Activated T-helper 2 cell treated with anti-CD3 and anti-CD28 coated beads, Interferon-gamma antibody, Interleukin-2, Interleukin-4, amounts not matched to agents 10 μg/mL and 5 μg/mL and 100 μg/mL, durations not matched to agents 14 hours and 24 hours and 36 hours (primary cell): ENCODE results near the gene THBS4. TPM values are rescaled to one million over a fixed set of nuclear protein-coding genes. Genes with fewer than 3 reads are reported as not detected.
A peak's percentile ranks its signal among the peaks of the same experiment; 100 is the strongest.
"Not testable (repeated sequence)": the region's sequence is repeated elsewhere in the genome, so short reads cannot be mapped to it uniquely, and the experiment has no call there.

Experiments
- DNase-seq: peaks from one replicate; pipeline ENCODE4 v3.0.0; 2021; ENCODE audit warnings: low spot score
- H3K27ac Mint-ChIP-seq: one replicate; pipeline ENCODE4 v1.8.0; 2021; ENCODE audit warnings: mixed read lengths
- H3K27me3 Mint-ChIP-seq: one replicate; pipeline ENCODE4 v1.8.0; 2021; ENCODE audit warnings: low read depth, mixed read lengths
- H3K36me3 Mint-ChIP-seq: one replicate; pipeline ENCODE4 v1.8.0; 2021; ENCODE audit warnings: low read depth, mixed read lengths
- H3K4me1 Mint-ChIP-seq: one replicate; pipeline ENCODE4 v1.8.0; 2021; ENCODE audit warnings: low read depth, mixed read lengths
- H3K4me3 Mint-ChIP-seq: one replicate; pipeline ENCODE4 v1.8.0; 2021; ENCODE audit warnings: low read depth, mild to moderate bottlenecking, moderate library complexity, mixed read lengths
- H3K9me3 Mint-ChIP-seq: one replicate; pipeline ENCODE4 v1.8.0; 2021; ENCODE audit warnings: mixed read lengths
- intact Hi-C: fragments of 100-400 bp; cut with micrococcal nuclease; formaldehyde crosslinking; loops from one replicate; pipeline ENCODE4 v1.15.1; 2023
- total RNA-seq: library from RNA; stranded (reverse); gene quantifications from 2 replicates; pipeline ENCODE4 v1.2.3, GENCODE V29; 2022

THBS4 gene
- total RNA-seq, 1 donor from 2014 or later: 1.1 TPM

DNA sequence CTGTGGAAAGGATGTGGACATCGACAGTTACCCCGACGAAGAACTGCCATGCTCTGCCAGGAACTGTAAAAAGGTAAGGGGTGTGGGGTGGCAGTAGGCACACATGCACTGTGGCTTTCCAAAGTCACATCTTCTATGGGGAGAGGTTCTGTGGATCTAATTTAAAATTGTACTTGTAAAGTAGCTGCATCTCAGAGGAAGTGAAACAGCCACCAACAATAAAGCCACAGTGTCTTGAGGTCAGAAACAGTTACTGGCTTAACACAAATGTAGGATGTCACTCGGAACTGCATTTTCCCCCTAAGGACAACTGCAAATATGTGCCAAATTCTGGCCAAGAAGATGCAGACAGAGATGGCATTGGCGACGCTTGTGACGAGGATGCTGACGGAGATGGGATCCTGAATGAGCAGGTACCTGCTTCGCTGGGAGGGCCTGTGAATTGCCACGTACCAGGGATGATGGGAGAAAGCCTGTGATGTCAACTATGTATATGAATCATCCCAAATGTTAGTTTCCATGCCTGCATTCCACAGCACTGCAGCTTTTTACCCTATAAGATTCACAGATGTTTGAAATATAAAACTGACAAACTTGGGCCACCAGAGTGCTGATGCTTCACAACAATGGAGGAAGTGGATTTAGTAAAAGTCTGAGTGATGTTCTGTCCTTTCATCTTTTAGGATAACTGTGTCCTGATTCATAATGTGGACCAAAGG, 35.3 kb downstream of the THBS4 start:
- intact Hi-C loops: no loop called here
- H3K4me3 Mint-ChIP-seq: no peak overlapping the region
- peak overlapping the region; percentile 35 for H3K27ac Mint-ChIP-seq
- no peaks in the 10 kb centered on the region for H3K27me3 Mint-ChIP-seq
- no peak for DNase-seq
- H3K36me3 Mint-ChIP-seq: no peaks in the 10 kb centered on the region
- no peaks in the 10 kb centered on the region for H3K9me3 Mint-ChIP-seq
- H3K4me1 Mint-ChIP-seq: peaks cover 19% of the 10 kb centered on the region

DNA sequence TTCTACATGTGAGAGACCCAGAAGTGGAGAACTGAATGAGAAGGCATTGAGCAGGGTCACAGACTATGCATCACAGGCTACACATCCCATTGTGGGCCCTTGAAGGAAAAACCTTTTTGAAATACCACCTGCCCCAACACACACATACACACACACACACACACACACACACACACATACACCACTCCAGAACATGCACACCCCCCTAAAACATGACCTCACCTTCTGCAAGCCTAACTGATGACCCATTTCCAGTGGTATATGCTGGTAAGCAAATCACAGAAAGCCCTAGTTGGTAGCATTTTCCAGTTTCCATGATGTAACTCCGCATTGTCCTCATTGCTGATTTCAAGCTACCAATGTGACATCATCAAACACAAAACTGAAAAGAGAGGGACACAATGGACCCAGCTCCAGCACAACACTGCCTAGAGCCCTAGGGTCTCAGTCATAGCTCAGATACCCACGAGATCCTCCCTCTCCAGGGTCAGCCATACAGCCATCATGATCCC, 36.4 kb downstream of the THBS4 start:
- no peaks in the 10 kb centered on the region for H3K27me3 Mint-ChIP-seq
- H3K4me1 Mint-ChIP-seq: peaks cover 19% of the 10 kb centered on the region
- H3K36me3 Mint-ChIP-seq: no peaks in the 10 kb centered on the region
- no peak overlapping the region for H3K27ac Mint-ChIP-seq
- no peak overlapping the region for H3K4me3 Mint-ChIP-seq
- intact Hi-C loops: no loop called here
- DNase-seq: no peak
- no peaks in the 10 kb centered on the region for H3K9me3 Mint-ChIP-seq

DNA sequence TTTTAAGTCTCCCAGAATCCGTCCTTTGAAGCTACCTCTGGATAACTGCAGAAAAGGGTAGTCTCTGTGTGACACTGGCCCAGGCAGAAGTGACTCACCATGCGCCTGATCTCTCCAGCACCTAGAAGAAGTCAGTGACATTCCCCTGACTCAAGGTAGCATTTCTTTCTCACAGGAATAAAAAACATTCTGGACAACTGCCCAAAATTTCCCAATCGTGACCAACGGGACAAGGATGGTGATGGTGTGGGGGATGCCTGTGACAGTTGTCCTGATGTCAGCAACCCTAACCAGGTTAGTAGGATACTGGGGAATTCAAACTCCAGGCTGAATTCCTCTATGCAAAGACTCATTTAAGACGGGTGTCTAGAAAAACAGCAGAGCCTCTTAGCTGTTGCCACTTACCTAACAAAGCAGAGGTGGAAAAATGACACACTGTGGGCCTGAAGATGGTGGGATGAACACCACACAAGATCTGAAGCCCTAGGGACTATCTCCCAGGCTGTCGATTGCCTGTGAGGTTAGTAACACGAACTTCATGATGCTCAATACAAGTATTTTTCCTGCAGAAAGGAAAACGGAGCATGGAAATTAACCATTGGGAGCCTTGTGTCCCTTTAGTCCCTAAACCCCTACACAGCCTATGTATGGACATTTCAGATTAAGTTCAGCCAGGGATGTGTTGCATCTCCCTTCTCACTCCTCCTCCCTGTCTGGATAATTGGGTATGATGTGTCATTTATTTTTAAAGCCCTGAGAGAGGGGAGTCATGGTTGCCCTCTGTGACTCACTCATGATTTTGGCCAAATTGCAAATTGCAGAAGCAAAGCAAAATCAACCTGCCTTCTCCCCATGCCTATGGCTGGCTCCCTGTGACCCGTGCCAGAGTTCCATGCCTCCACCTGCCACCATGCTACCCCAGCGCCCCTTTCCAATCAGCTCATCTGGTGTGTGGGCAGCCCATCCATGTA, 37.2 kb downstream of the THBS4 start:
- H3K27ac Mint-ChIP-seq: no peak overlapping the region
- H3K4me1 Mint-ChIP-seq: peaks cover 19% of the 10 kb centered on the region
- no peak for DNase-seq
- H3K27me3 Mint-ChIP-seq: no peaks in the 10 kb centered on the region
- H3K9me3 Mint-ChIP-seq: no peaks in the 10 kb centered on the region
- H3K36me3 Mint-ChIP-seq: no peaks in the 10 kb centered on the region
- no peak overlapping the region for H3K4me3 Mint-ChIP-seq
- intact Hi-C loops: no loop called here

DNA sequence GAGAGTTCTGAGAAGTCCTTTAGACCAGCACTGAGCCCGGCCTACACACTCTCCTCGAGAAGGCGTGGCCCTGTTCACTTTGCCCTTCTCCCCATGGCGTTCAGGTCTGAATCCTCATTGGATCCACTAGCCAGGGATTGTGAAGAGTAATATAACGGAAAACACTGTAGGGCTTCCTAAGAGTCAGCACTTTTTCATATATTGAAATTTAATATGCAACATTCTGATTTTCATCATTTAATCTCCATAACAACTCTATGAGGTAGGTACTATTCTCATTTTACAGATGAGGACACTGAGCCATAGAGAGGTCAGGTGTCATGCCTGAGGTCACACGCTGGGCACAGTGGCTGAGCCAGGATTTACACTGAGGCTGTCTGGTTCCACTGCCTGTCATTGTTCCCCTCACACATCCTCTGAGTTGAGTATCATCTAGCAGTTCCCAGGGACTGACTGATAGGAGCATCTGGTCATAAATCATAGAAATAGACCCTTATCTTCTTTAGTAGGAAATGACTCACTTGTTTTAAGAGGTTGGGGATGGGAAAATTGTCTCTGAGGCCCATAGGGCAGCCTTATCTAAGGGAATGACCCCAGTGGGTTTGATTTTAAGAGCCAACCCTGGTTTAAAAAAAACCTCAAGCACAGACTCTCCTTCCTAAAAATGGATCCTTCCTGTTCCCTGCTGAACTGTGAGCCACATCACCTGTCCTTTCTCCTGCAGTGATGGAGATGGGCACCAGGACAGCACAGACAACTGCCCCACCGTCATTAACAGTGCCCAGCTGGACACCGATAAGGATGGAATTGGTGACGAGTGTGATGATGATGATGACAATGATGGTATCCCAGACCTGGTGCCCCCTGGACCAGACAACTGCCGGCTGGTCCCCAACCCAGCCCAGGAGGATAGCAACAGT, 41.2 kb downstream of the THBS4 start:
- no peak overlapping the region for H3K27ac Mint-ChIP-seq
- intact Hi-C loops: no loop called here
- no peaks in the 10 kb centered on the region for H3K4me1 Mint-ChIP-seq
- H3K9me3 Mint-ChIP-seq: no peaks in the 10 kb centered on the region
- no peaks in the 10 kb centered on the region for H3K36me3 Mint-ChIP-seq
- H3K4me3 Mint-ChIP-seq: no peak overlapping the region
- H3K27me3 Mint-ChIP-seq: no peaks in the 10 kb centered on the region
- DNase-seq: no peak

DNA sequence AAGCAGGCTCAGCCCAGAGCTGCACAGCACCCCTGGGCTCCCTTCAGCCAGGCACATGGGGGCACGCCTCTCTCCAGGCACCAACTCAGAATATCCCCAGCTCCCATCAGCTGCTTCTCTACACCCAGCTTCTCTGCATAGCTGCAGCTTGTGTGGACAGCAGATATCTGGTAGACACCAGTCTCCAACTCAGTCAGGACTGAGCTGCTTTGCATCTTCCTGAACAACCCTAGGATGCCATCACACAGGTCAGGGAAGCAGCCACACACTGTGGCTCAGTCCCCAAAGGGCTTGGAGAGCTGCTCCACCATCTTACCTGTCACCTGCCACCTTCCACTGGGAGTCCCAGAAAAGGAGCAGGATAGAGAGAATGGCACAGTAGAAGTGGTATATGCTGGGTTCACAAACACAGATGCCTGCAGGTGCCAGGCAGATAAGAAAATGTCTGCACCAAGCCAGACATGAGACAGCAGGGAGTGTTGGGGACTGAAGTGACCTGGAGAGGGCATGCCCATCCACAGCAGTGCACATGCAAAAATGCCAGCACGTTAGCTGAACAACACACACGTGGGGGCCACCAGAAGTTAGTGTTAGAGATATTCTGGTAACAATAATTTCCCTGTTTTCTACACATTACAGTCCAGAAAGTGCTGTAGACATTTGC, 42.0 kb downstream of the THBS4 start:
- no peak overlapping the region for H3K4me3 Mint-ChIP-seq
- H3K27ac Mint-ChIP-seq: no peak overlapping the region
- DNase-seq: no peak
- no peaks in the 10 kb centered on the region for H3K36me3 Mint-ChIP-seq
- no peaks in the 10 kb centered on the region for H3K27me3 Mint-ChIP-seq
- intact Hi-C loops: no loop called here
- no peaks in the 10 kb centered on the region for H3K9me3 Mint-ChIP-seq
- no peaks in the 10 kb centered on the region for H3K4me1 Mint-ChIP-seq

DNA sequence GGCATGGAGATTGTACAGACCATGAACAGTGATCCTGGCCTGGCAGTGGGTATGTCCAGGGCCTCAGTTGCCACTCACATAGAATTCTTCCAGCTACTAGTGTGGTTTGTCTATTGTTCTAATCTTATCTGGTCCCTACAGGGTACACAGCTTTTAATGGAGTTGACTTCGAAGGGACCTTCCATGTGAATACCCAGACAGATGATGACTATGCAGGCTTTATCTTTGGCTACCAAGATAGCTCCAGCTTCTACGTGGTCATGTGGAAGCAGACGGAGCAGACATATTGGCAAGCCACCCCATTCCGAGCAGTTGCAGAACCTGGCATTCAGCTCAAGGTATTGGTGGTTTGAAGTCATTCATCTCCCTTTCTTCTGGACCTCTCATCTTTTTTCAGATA, 43.8 kb downstream of the THBS4 start:
- DNase-seq: no peak
- no peak overlapping the region for H3K4me3 Mint-ChIP-seq
- H3K9me3 Mint-ChIP-seq: no peaks in the 10 kb centered on the region
- intact Hi-C loops: no loop called here
- H3K27ac Mint-ChIP-seq: no peak overlapping the region
- peaks cover 7% of the 10 kb centered on the region for H3K4me1 Mint-ChIP-seq
- no peaks in the 10 kb centered on the region for H3K27me3 Mint-ChIP-seq
- no peaks in the 10 kb centered on the region for H3K36me3 Mint-ChIP-seq

DNA sequence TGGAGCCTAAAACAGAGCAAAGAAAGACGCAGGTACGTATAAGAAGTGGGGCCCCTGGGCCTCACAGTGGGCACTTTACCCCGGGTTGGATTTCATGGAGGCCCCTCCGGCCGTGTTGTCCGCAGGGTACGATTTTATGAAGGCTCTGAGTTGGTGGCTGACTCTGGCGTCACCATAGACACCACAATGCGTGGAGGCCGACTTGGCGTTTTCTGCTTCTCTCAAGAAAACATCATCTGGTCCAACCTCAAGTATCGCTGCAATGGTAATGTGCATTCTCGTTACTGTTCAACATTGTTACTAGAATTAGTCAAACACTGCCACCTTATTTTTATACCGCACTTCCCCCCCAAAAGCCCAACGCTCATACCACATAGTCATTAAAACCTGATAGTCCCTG, 47.1 kb downstream of the THBS4 start:
- peaks cover 7% of the 10 kb centered on the region for H3K4me1 Mint-ChIP-seq
- no peak for DNase-seq
- H3K27ac Mint-ChIP-seq: no peak overlapping the region

DNA sequence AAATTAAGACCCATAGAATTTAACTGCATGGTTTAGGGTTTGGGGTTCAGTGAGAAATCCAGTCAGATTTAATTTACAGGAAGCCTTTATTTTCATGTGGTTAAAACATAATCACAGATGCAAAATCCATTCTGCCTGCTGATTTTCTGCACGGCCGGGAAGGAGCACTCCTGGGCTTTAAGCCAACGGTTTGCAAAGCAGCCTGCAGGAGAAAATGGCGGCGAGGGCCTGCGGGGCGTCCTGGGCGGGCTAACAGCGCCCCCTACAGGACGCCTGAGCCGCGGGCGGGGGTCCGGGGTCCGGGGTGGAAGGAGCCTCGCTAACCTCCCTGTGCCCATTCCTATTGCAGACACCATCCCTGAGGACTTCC, 47.6 kb downstream of the THBS4 start:
- intact Hi-C loops: loop anchor here (1.0 to 10.0 kb wide), 6 partner anchors 92 to 1058 kb away; partner anchors contain the start of gene MTX3
- Mint-ChIP-seq H3K4me3 (peak overlapping the region; percentile 72), H3K27ac (peak overlapping the region; percentile 50), H3K27me3 (peaks cover 4% of the 10 kb centered on the region), H3K36me3 (no peaks in the 10 kb centered on the region), H3K4me1 (peaks cover 7% of the 10 kb centered on the region), H3K9me3 (no peaks in the 10 kb centered on the region)
- DNase-seq: peak; percentile 52

More for the DNA sequence above, 47.1 kb downstream of the THBS4 start:
- Mint-ChIP-seq H3K4me3 (no peak overlapping the region), H3K27me3 (peaks cover 4% of the 10 kb centered on the region), H3K36me3 (no peaks in the 10 kb centered on the region), H3K9me3 (no peaks in the 10 kb centered on the region)
- intact Hi-C loops: loop anchor here (2.0 to 10.0 kb wide), 3 partner anchors 91 to 1057 kb away; partner anchors contain the start of gene MTX3

DNA sequence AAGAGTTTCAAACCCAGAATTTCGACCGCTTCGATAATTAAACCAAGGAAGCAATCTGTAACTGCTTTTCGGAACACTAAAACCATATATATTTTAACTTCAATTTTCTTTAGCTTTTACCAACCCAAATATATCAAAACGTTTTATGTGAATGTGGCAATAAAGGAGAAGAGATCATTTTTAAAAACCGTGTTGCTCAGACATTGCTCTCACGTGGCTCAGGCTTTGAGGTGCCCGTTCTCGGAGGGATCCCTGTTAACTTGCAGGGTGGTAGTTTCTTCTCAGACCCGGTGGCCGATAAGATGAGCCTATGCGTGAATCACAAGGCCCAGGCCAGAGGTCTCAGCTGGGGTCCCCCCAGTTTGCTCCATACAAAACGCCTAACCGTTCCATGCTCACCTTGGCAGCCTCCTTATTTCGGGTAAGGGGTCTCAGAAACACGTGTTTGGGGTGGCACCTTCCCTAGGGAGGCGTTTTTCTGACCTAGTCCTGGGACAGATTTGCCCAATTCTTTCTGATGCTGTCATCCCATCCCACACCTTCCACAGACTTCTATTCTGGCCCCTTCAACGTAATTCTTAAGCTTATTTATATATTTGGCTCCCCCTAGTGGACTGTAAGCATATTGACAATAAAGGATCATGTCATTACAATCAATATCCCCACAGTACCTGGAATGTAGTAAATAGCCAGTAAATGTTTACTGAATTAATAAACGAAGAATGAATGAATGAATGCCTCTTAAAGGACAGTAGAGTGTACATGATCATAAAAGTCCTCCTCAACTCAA, 48.1 kb downstream of the THBS4 start:
- Mint-ChIP-seq H3K4me1 (peaks cover 7% of the 10 kb centered on the region), H3K36me3 (no peaks in the 10 kb centered on the region), H3K27ac (peak overlapping the region; percentile 74), H3K27me3 (peaks cover 4% of the 10 kb centered on the region), H3K9me3 (no peaks in the 10 kb centered on the region), H3K4me3 (peak overlapping the region; percentile 72)
- intact Hi-C loops: loop anchor here (1.0 to 10.0 kb wide), 6 partner anchors 92 to 1058 kb away; partner anchors contain the start of gene MTX3
- DNase-seq: peak; percentile 18

DNA sequence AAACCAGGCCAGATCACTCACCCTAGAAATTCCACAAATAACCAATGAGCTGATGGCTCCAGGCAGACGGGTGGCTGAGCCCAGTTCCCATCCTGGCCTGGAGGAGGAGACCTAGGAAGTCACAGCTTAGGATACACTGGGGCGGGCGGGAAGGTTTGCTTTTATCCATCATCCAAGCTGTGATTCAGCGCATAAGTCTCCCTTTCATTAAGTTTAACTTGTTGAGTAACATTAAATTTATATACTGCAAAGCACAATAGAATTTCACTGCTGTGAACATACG, 55.7 kb downstream of the THBS4 start:
- Mint-ChIP-seq H3K4me3 (no peak overlapping the region), H3K36me3 (no peaks in the 10 kb centered on the region), H3K9me3 (no peaks in the 10 kb centered on the region), H3K27ac (no peak overlapping the region), H3K27me3 (peaks cover under 1% of the 10 kb centered on the region), H3K4me1 (peaks cover 17% of the 10 kb centered on the region)
- DNase-seq: no peak
- intact Hi-C loops: loop anchor here (1.0 to 5.0 kb wide), 4 partner anchors 36 to 581 kb away; no protein-coding TSS in a partner anchor

DNA sequence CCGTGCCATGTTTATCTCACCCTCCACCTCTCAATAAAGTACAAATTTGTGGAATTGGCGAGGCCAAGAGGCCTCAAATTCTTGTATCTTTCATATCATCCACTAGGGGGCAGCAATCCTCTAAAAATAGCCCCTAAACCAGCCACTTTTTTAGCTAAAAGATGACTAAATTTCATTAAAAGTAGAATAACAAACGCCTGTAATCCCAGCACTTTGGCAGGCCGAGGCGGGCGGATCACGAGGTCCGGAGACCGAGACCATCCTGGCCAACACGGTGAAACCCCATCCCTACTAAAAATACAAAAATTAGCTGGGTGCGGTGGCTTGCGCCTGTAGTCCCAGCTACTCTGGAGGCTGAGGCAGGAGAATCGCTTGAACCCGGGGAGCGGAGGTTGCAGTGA, 56.6 kb downstream of the THBS4 start:
- intact Hi-C loops: loop anchor here (1.0 to 5.0 kb wide), 5 partner anchors 36 to 581 kb away; no protein-coding TSS in a partner anchor
- H3K4me3 Mint-ChIP-seq, H3K27ac Mint-ChIP-seq, H3K27me3 Mint-ChIP-seq, H3K9me3 Mint-ChIP-seq, H3K36me3 Mint-ChIP-seq: not testable (repeated sequence)
- DNase-seq: peak; percentile 19
- H3K4me1 Mint-ChIP-seq: peaks cover 20% of the 10 kb centered on the region
